Activated CD4-positive, alpha-beta T cell treated with anti-CD3 and anti-CD28 coated beads for 36 hours (primary cell): Measurements from ENCODE around the gene CALHM4. TPM values are rescaled to one million over a fixed set of nuclear protein-coding genes. Genes with fewer than 3 reads are reported as not detected.
"Not testable (repeated sequence)": the region's sequence is repeated elsewhere in the genome, so short reads cannot be mapped to it uniquely, and the experiment has no call there.

Source experiments
- ATAC-seq: fragments of 200-7000 bp; cut with Tn5 transposase; one replicate; pipeline ENCODE4 v1.10.0; 2021; ENCODE audit warnings: mild to moderate bottlenecking, moderate library complexity
- CTCF ChIA-PET: fragments of 350-600 bp; sonication (Branson Sonifier 250); formaldehyde crosslinking; loops from one replicate; lab custom pipeline; 2021; ENCODE audit warnings: antibody characterized with exemption; lab: Charles Lee
- POLR2A ChIA-PET: fragments of 350-600 bp; sonication (Branson Sonifier 250); formaldehyde crosslinking; loops from one replicate; lab custom pipeline; 2021; ENCODE audit warnings: antibody characterized with exemption, inconsistent platforms; lab: Charles Lee
- DNase-seq: peaks from one replicate; pipeline ENCODE4 v3.0.0-alpha.2; 2020
- H3K27ac Mint-ChIP-seq: one replicate; pipeline ENCODE4 v1.8.0; 2021; ENCODE audit warnings: mixed read lengths
- H3K27me3 Mint-ChIP-seq: one replicate; pipeline ENCODE4 v1.8.0; 2021; ENCODE audit warnings: mixed read lengths
- H3K36me3 Mint-ChIP-seq: one replicate; pipeline ENCODE4 v1.8.0; 2021; ENCODE audit warnings: low read depth, mixed read lengths
- H3K4me1 Mint-ChIP-seq: one replicate; pipeline ENCODE4 v1.8.0; 2021; ENCODE audit warnings: mixed read lengths
- H3K4me3 Mint-ChIP-seq: one replicate; pipeline ENCODE4 v1.8.0; 2021; ENCODE audit warnings: mild to moderate bottlenecking, moderate library complexity, mixed read lengths
- H3K9me3 Mint-ChIP-seq: one replicate; pipeline ENCODE4 v1.8.0; 2021; ENCODE audit warnings: low read depth, mixed read lengths
- intact Hi-C, 2 experiments: fragments of 100-400 bp; cut with DNase I in 1 of 2; cut with micrococcal nuclease in 1 of 2; formaldehyde crosslinking; loops; one replicate each; pipeline versions ENCODE4 v1.14.2 to v1.15.1; 2022 to 2024; cut with DNase I, micrococcal nuclease
- total RNA-seq, 2 experiments: library from RNA; stranded (reverse); gene quantifications; one replicate each; pipeline ENCODE4 v1.2.3, GENCODE V29; 2021

Gene CALHM4
- total RNA-seq, 2 experiments from 2014 or later = not detected

DNA sequence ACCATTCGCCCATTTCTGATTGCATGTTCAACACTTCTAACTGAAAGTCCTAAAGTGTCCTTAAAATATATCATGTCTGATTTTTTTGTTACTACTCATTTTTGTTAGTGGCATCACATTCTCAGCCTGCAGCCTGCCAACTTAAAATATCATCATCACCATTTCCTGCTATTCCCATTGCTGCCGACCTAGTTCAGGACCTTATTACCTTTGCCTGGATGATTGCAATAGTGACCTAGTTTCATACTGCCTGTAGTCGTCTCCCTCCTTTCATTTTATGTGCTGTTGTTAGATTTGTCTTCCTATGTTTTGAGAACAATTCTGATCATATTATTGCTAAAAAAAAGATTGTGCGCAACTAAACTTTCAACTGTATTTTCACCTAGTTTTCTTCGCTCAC is 23.9 kb downstream of the CALHM4 start:
- CTCF ChIA-PET = interaction anchor here (1.0 to 1.4 kb wide), 4 partner anchors 15 to 76 kb away, joined by 3 to 4 read pairs (median 4); no protein-coding TSS in a partner anchor
- no peaks in the 10 kb centered on the region for H3K27me3 Mint-ChIP-seq
- no peaks in the 10 kb centered on the region for H3K9me3 Mint-ChIP-seq
- POLR2A ChIA-PET = no interaction called here
- no peak for ATAC-seq
- peaks cover 35% of the 10 kb centered on the region for H3K36me3 Mint-ChIP-seq
- H3K27ac Mint-ChIP-seq = no peak overlapping the region
- peaks cover 48% of the 10 kb centered on the region for H3K4me1 Mint-ChIP-seq
- H3K4me3 Mint-ChIP-seq = no peak overlapping the region
- intact Hi-C loops = loop anchor here in 1 of 2 experiments (1.0 kb wide), 1 partner anchor 87 kb away; no protein-coding TSS in a partner anchor
- DNase-seq = no peak

DNA sequence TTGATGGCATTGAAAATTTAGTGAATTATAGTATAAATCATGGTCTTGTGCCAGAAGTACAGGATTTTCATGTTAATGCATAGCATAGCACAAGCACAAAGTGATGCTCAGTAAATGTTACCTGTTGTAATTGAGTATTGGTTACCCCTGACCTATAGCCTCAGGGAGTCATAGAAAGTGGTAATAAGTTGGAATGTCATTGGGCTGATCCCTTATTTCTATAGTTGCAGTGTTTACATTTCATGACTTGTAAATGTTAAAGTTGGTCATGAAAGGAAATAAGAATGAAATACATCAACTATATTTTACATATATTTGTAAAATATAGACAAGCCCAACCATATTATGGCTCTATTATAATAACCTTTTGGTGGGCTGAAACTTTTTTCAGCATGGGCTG is 24.8 kb downstream of the CALHM4 start:
- no peak overlapping the region for H3K4me3 Mint-ChIP-seq
- peaks cover 41% of the 10 kb centered on the region for H3K4me1 Mint-ChIP-seq
- no peak overlapping the region for H3K27ac Mint-ChIP-seq
- H3K27me3 Mint-ChIP-seq = no peaks in the 10 kb centered on the region
- CTCF ChIA-PET = interaction anchor here (1.0 to 1.4 kb wide), 3 partner anchors 23 to 77 kb away, joined by 3 to 4 read pairs (median 3); no protein-coding TSS in a partner anchor
- POLR2A ChIA-PET = no interaction called here
- H3K9me3 Mint-ChIP-seq = no peaks in the 10 kb centered on the region
- no peak for DNase-seq
- peaks cover 39% of the 10 kb centered on the region for H3K36me3 Mint-ChIP-seq
- ATAC-seq = no peak
- intact Hi-C loops = no loop called here

DNA sequence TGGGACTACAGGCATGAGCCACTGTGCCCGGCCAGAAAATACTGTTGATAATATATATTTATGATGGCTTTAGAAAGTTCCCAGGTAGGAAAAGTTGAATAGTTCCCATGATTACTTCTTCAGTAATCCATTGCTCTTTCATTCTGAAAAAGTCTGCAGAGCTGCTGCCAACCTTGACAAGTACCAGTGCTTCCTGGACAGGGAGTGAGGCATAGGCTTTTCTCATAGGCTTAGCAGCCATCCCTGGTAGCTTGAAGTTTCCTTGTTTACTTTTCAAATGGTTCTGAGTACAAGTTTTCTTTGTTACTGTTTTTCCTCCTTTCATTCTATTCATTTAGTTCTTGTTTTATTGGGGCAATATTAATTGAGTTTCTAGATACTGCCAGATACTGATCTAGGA is 25.6 kb downstream of the CALHM4 start:
- no peak overlapping the region for H3K4me3 Mint-ChIP-seq
- ChIA-PET CTCF (interaction anchor here (0.9 kb wide), 1 partner anchor 45 kb away, joined by 3 read pairs; no protein-coding TSS in a partner anchor), POLR2A (no interaction called here)
- intact Hi-C loops = no loop called here
- H3K27me3 Mint-ChIP-seq = no peaks in the 10 kb centered on the region
- no peaks in the 10 kb centered on the region for H3K9me3 Mint-ChIP-seq
- peaks cover 39% of the 10 kb centered on the region for H3K36me3 Mint-ChIP-seq
- H3K4me1 Mint-ChIP-seq = peaks cover 34% of the 10 kb centered on the region
- no peak for DNase-seq
- no peak overlapping the region for H3K27ac Mint-ChIP-seq
- no peak for ATAC-seq

DNA sequence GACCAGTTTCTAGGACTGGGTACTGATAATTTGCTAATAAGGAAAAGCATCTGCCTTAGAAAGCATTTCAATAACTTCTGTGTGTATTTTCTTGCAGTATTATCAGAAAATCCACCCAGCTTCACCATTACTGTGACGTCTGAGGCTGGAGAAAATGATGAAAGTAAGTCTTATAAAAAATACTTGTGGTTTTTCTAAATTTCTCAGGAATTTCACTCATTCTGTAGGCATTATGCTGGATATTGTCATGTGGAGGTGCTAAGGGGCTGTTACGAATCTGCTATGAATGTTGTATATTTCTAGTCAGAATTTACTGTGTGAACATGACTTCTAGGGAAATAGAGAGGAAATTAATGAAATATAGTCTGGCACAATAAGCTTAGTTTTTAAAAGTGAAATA is 26.6 kb downstream of the CALHM4 start:
- peaks cover 30% of the 10 kb centered on the region for H3K4me1 Mint-ChIP-seq
- no peak overlapping the region for H3K4me3 Mint-ChIP-seq
- intact Hi-C loops = no loop called here
- H3K27me3 Mint-ChIP-seq = no peaks in the 10 kb centered on the region
- peaks cover 40% of the 10 kb centered on the region for H3K36me3 Mint-ChIP-seq
- ATAC-seq (no peak), DNase-seq (no peak)
- no peak overlapping the region for H3K27ac Mint-ChIP-seq
- H3K9me3 Mint-ChIP-seq = no peaks in the 10 kb centered on the region
- ChIA-PET CTCF (interaction anchor here (0.6 to 0.9 kb wide), 2 partner anchors 19 to 47 kb away, joined by 3 read pairs; no protein-coding TSS in a partner anchor), POLR2A (no interaction called here)

DNA sequence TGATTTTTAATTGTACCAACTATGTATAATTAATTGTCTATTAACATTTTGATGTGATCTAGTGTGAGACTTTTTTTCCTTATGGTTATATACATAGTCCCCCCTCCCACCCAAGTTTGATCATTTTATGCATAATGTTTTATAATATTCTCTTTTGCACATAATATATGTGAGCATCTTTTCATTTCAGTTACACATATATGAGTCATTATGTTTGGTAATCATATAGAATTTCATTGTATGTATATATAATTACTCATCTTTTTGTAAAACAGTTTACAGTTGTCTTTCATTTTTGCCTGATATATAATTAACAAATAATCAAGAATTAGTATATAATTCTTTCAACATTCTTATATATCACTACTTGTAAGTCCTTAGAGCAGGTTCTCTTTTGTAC is 32.7 kb downstream of the CALHM4 start:
- ATAC-seq (no peak), DNase-seq (no peak)
- H3K9me3 Mint-ChIP-seq = no peaks in the 10 kb centered on the region
- no peaks in the 10 kb centered on the region for H3K4me1 Mint-ChIP-seq
- intact Hi-C loops = no loop called here
- no peak overlapping the region for H3K27ac Mint-ChIP-seq
- ChIA-PET CTCF (no interaction called here), POLR2A (no interaction called here)
- H3K27me3 Mint-ChIP-seq = no peaks in the 10 kb centered on the region
- H3K4me3 Mint-ChIP-seq = no peak overlapping the region
- peaks cover 43% of the 10 kb centered on the region for H3K36me3 Mint-ChIP-seq

DNA sequence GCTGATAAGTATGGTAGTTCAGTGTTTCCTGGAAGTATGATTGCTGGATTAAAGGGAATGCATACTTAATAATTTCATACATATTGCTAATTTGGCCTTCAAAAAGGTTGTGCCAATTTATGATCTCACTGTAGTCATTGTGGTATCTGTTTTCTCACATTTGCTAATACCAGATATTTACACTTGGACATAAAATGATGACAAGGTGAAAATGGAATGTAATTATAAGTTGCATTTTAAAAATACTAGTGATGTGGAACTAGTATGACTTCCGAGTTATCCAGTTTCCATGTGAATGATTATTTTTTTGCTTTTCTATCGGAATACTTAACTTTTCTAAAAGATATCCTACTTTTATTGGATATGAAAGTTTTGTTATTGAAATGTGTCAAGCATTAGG is 33.2 kb downstream of the CALHM4 start:
- intact Hi-C loops = no loop called here
- H3K4me1 Mint-ChIP-seq = no peaks in the 10 kb centered on the region
- ChIA-PET POLR2A (no interaction called here), CTCF (interaction anchor here (0.6 kb wide), 1 partner anchor 132 kb away, joined by 3 read pairs; no protein-coding TSS in a partner anchor)
- DNase-seq (no peak), ATAC-seq (no peak)
- H3K36me3 Mint-ChIP-seq = peaks cover 47% of the 10 kb centered on the region
- H3K27me3 Mint-ChIP-seq = no peaks in the 10 kb centered on the region
- no peak overlapping the region for H3K27ac Mint-ChIP-seq
- no peak overlapping the region for H3K4me3 Mint-ChIP-seq
- H3K9me3 Mint-ChIP-seq = no peaks in the 10 kb centered on the region

DNA sequence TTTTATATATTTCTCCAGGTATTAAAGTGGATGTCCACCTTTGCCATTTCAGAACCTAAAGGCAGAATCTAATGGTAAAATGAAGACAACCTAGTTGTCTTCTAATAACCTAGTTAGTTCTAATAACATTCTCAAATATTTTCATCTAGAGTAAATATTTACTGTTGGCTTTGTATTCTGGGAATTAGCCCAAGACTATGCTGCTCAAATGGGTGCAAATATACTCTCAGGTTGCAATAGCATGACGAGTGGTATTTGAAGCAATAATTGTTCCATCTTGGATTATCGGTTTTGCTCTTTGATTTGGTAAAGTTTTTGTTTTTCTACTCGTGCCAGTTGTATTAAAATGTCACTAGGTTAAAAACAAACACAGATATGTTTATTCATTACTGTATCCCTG is 41.7 kb downstream of the CALHM4 start:
- H3K4me1 Mint-ChIP-seq = no peaks in the 10 kb centered on the region
- H3K9me3 Mint-ChIP-seq = no peaks in the 10 kb centered on the region
- H3K27ac Mint-ChIP-seq = no peak overlapping the region
- ChIA-PET POLR2A (no interaction called here), CTCF (interaction anchor here (0.6 kb wide), 1 partner anchor 537 kb away, joined by 4 read pairs; no protein-coding TSS in a partner anchor)
- DNase-seq = no peak
- H3K27me3 Mint-ChIP-seq = no peaks in the 10 kb centered on the region
- H3K4me3 Mint-ChIP-seq = no peak overlapping the region
- ATAC-seq = no peak
- intact Hi-C loops = loop anchor here in 1 of 2 experiments (1.0 kb wide), 1 partner anchor 41 kb away; no protein-coding TSS in a partner anchor
- H3K36me3 Mint-ChIP-seq = peaks cover 47% of the 10 kb centered on the region

DNA sequence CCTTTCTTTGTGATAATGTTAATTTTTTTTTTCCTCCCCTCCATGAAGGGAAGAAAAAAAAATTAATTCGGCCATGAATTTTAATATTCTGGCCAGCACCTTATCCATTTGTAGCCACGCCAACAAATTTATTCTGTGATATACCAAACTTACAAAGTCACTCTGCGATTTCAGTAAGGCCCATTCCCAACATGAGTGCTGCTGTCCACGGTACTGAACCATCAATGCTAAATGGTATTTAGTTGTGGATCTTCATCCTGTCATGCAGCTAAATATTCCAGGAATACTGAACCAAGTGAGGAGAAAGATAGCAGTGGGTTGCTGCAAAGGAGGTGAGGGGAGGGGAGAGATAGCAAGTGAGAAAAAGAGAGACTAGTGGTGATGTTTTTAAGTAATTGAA is 43.3 kb downstream of the CALHM4 start:
- ChIA-PET CTCF (interaction anchor here (1.5 kb wide), 1 partner anchor 48 kb away, joined by 5 read pairs; no protein-coding TSS in a partner anchor), POLR2A (no interaction called here)
- Mint-ChIP-seq H3K36me3 (peaks cover 47% of the 10 kb centered on the region), H3K4me3 (no peak overlapping the region), H3K9me3 (no peaks in the 10 kb centered on the region), H3K4me1 (no peaks in the 10 kb centered on the region), H3K27me3 (no peaks in the 10 kb centered on the region), H3K27ac (no peak overlapping the region)
- DNase-seq (no peak), ATAC-seq (no peak)
- intact Hi-C loops = no loop called here

DNA sequence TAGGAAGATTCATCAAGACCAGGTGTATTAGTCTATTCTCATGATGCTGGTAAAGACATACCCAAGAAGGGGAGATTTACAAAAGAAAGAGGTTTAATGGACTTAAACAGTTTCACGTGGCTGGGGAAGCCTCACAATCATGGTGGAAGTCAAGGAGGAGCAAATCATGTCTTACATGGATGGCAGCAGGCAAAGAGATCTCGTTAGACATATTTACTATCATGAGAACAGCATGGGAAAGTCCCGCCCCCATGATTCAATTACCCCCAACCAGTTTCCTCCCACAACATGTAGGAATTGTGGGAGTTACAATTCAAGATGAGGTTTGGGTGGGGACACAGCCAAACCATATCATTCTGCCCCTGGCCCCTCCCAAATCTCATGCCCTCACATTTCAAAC is 50.4 kb downstream of the CALHM4 start:
- H3K4me3 Mint-ChIP-seq, H3K9me3 Mint-ChIP-seq, CTCF ChIA-PET, POLR2A ChIA-PET, H3K27ac Mint-ChIP-seq, H3K4me1 Mint-ChIP-seq, H3K27me3 Mint-ChIP-seq, DNase-seq, ATAC-seq, intact Hi-C loops: not testable (repeated sequence)
- H3K36me3 Mint-ChIP-seq = peaks cover 27% of the 10 kb centered on the region

DNA sequence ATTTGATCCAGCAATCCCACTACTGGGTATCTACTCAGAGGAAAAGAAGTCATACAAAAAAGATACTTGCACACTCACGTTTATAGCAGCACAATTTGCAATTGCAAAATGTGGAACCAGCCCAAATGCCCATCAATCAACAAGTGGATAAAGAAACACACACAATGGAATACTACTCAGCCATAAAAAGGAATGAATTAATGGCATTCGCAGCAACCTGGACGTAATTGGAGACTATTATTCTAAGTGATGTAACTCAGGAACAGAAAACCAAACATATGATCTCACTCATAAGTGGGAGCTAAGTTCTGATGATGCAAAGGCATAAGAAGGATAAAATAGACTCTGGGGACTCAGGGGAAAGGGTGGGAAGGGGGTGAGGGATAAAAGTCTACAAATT is 51.3 kb downstream of the CALHM4 start:
- POLR2A ChIA-PET = not testable (repeated sequence)

DNA sequence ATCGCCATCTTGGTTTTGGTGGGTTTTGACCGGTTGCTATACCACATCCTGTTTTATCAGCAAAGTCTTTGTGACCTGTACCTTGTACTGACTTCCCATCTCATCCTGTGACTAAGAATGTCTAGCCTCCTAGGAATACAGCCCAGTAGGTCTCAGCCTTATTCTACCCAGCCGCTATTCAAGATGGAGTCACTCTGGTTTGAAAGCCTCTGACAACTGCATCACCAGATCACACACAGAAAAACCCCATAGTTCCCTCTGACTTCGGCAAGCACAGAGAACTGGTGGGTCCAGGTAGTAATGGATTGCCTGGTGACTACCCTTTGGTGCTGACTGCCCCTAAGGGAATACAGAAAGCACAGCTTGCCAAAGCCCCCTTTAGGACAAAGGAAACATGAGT is 52.4 kb downstream of the CALHM4 start:
- Mint-ChIP-seq H3K27me3 (peaks cover under 1% of the 10 kb centered on the region), H3K9me3 (peaks cover 3% of the 10 kb centered on the region), H3K36me3 (peaks cover 23% of the 10 kb centered on the region), H3K27ac (no peak overlapping the region), H3K4me1 (no peaks in the 10 kb centered on the region), H3K4me3 (no peak overlapping the region)
- DNase-seq = no peak
- ATAC-seq = no peak
- POLR2A ChIA-PET = no interaction called here
- intact Hi-C loops = no loop called here
- CTCF ChIA-PET = no interaction called here

More for the DNA sequence above, 51.3 kb downstream of the CALHM4 start:
- H3K27ac Mint-ChIP-seq, H3K4me3 Mint-ChIP-seq, H3K9me3 Mint-ChIP-seq, DNase-seq, ATAC-seq, H3K27me3 Mint-ChIP-seq, CTCF ChIA-PET, H3K4me1 Mint-ChIP-seq, intact Hi-C loops: not testable (repeated sequence)
- H3K36me3 Mint-ChIP-seq = peaks cover 27% of the 10 kb centered on the region
